SKM-1 (cell line): Measurements from ENCODE around the gene RANBP10.
"Not testable (repeated sequence)": the region's sequence is repeated elsewhere in the genome, so short reads cannot be mapped to it uniquely, and the experiment has no call there.

ENCODE experiments used
- DNase-seq: peaks from one replicate; lab custom pipeline; 2025; ENCODE audit not compliant: unreplicated experiment; lab: John Stamatoyannopoulos, UW

Gene RANBP10

DNA sequence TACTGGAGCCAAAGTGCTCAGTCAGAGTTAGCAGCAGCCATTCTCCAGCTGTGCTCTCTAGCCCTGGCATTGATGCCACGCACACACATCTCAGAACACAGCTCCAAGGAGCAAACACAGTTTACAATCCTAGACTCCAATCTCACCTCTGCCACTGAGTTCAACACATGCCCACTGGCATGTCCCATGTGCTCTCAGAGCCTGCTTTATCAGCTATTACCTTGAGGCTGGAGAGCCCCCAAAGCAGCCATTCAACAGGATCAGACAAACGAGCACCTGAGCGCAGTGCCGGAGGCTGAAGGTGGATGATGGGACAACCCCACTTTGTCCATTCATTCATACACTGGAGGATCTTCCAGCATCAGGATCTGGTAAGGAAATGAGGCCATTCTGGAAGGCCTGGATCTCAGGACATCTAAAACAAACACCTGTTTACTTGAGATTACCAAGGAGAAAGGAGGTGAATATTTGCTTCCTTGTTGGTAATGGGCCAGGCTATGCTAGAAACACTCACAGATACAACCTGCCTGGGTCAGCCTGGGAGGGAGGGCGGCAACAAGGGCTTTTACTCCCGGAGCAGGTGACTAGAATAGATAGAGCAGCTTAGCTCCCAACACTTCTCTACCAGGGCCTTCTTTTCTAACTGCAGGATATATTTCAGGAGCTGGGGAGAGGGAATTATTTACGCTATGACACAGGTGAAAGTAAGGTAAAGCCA, 25.4 kb downstream of the RANBP10 start:
- no peak for DNase-seq

DNA sequence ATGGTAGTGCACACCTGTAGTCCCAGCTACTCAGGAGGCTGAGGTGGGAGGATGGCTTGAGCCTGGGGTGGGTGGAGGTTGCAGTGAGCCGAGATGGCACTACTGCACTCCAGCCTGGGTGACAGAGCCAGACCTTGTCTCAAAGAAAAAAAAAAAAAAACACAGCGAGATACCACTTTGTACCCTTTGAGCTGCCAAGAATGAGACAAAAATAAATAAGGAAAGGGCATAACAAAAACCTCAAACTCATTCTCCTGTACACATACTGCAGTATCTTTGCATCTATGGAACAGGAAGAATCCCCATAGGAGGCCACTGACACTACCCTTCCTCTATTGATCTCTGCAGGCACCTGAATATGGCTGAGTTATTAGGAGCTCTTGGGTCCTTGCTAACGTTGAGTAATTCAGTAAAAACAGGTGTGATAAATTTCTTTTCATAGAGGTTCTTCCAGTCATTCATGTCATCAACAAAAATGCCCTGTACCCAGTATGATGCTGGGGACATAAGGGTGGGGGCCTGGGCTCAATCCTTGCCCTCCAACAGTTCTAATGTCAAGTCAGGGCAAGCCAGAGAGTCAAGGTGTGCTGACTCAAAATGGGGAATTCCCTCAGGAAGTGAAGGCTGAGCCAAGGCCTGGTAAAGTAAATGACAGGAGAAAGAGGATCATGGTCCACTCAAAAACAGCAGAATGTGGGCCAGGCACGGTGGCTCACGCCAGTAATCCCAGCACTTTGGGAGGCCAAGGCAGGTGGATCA, 26.9 kb downstream of the RANBP10 start:
- no peak for DNase-seq

DNA sequence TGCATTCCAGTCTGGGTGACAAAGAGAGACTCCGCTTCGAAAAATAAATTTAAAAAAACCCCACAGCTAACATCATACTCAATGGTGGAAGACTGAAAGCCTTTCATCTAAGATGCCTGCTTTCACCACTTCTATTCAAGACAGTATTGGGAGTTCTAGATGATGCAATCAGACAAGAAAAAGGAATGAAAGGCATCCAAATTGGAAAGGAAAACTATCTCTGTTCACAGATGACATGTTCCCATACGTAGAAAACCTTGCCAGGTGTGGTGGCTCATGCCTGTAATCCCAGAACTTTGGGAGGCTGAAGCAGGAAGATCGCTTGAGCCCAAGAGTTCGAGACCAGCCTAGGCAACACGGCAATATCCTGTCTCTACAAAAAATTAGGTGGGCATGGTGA, 31.1 kb downstream of the RANBP10 start:
- DNase-seq, result no peak

GRCh38 chr16:67774457-67774853, 31.9 kb downstream of the RANBP10 start:
- no peak for DNase-seq

- no peak for DNase-seq
Measured at GRCh38 chr16:67773569-67774456, 32.5 kb downstream of the RANBP10 start.

- DNase-seq, result no peak
Measured at GRCh38 chr16:67773099-67773498, 33.3 kb downstream of the RANBP10 start.

DNA sequence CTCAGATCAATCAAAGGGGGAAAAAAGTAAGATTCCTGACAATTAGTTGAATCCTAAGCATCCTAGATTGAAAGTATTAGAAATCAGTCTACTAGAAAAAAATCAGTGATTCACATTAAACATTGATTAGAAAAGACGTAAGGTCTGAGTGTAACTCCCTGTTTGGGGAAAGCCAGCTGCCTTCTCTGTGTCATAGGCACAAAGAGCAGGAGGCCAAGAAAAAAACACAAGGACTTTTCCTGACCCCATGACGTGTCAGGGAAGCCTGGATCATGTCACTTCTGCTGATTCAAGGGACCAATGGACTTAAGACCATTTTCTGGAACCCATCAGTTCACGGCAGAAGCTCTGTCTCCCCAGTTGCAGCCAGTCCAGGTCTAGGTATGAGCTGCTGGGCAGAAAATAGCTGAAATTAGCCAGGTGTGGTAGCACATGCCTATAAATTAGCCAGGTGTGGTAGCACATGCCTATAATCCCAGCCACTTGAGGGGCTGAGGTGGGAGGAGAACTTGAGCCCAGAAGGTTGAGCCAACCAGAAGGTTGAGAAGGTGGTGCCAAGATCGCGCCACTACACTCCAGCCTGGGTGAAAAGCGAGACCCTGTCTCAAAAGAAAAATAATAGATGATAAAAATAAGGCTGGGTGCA, 35.9 kb downstream of the RANBP10 start:
- DNase-seq, result no peak

- no peak for DNase-seq
Measured at GRCh38 chr16:67767953-67768352, 38.4 kb downstream of the RANBP10 start.

DNA sequence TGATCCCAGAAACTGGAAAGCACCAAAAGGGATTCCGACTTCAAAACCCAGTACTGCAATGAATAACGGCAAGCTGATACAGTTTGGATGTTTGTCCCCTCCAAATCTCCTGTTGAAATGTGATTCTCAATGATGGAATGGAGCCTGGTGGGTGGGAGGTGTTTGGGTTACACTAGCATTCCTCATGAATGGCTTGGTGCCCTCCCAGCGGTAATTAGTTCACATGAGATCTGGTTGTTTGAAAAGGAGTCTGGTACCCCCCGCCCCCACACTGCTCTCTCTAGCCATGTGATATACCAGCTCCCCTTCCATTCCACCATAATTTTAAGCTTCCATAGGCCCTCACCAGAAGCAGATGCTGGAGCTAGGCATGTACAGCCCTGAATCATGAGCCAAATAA, 40.1 kb downstream of the RANBP10 start:
- DNase-seq, result no peak

DNA sequence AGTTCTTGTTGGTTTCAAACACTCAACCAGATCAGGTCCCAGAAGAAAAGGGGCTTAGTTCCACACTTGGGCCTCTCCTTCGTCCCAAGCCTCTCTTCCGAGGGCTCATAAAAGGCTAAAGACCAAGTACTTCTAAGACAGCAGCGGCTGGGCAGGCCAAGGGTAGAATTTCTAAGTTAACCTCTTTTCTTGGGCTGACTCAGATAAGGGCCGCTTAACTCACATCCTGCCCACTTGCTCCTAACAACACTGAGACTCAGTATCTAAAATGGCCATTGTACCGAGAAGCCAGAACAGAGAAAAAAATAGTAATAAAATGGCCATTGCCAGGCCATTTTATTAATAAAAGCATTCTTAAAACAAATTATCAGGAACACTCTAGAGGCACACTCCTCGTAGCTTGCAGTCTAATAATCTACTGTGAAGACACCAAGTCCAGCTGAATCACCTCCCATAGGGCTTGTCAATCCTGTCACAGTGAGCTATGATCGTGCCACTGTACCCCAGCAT, 42.1 kb downstream of the RANBP10 start:
- no peak for DNase-seq

DNA sequence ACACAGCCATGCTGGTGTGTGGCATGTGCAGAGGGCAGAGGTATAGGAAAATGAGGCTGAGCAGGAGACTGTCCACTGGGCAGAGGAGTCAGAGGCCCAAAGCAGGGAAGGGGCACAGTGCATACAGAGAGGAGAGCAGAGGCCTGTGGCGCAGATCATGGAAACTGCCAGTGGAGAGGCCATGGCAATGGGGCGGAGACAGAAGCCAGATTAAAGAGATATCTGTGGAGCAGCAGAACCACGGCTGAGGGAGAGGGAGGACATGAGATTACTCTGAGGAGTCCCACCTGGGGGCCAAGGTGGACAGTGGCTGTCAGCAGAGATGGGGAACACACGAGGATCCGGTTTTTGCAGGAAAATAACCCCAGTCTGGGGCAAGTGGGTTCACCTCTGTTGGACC, 43.3 kb downstream of the RANBP10 start:
- no peak for DNase-seq

GRCh38 chr16:67762385-67762784, 44.0 kb downstream of the RANBP10 start:
- DNase-seq, result no peak

DNA sequence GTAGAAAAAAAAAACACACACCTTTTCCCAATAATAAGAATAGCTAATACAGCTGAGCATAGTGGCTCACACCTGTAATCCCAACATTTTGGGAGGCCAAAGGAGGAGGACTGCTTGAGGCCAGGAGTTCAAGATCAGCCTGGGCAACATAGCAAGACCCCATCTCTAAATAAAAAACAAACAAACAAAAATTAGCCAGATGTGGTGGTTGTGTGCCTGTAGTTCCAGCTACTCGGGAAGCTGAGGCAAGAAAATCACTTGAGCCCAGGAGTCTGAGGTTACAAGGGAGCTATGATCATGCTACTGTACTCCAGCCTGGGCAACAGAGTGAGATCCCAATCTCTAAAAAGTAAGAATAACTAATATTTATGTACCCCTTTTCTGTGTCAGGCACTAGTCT, 44.4 kb downstream of the RANBP10 start:
- DNase-seq, result no peak

- DNase-seq, result no peak
Measured at GRCh38 chr16:67760956-67761230, 45.5 kb downstream of the RANBP10 start.

DNA sequence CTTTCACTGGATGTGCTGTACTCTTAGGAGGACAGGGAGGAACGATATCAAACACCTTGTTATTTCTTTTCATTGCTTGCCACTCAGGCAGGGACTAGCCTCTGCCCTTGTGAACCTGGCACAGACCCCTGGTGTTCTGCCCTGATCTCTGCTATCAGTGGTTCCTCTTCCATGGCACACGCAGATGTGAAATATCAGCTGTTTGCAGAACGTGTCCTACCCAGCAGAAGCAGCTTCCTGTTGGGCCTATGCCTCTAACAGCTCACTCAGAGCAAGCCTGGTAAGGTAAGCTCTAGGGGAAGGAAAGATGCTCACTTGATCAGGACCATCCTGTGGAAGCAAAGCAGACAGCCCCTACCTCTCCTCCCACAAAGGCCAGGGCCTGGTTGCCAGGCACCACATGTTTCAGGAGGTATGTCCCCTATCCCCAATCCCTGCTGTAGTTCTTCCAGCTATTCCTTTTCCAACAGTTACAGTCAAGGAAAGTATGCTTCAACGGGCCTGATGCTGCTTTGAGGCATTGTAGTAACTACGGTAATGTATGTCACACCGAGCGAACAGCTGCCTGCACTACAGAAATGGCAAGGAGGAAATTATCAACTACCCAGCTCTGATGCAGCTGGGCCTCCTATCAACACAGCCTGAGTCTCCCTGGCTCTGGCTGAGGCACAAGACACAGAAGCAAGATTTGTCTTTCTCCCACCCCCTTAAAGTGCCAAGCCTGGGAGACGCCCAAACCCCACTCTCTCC, 46.0 kb downstream of the RANBP10 start:
- DNase-seq, result no peak

DNA sequence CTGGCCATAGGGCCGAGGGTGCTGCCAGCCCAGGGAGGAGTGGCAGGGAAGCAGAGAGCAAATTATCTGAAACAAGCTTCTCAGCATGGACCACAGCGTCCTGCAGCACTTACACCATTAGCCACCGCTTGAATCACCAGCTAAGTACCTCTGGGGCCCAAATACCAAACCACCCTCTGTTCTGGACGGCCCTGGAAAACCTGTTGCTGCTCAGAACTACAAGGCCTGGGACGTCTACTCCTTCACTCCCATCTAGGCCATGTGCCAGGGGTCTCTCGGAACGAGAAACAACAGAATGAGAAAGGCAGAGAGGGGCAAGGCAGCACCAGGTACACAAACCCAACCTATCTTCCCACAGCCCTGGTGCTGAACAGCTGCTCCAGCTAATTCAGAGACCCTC, 47.4 kb downstream of the RANBP10 start:
- DNase-seq, result no peak

- DNase-seq, result no peak
Measured at GRCh38 chr16:67758006-67758405, 48.4 kb downstream of the RANBP10 start.

- DNase-seq, result no peak
Measured at GRCh38 chr16:67752641-67753040, 53.7 kb downstream of the RANBP10 start.

DNA sequence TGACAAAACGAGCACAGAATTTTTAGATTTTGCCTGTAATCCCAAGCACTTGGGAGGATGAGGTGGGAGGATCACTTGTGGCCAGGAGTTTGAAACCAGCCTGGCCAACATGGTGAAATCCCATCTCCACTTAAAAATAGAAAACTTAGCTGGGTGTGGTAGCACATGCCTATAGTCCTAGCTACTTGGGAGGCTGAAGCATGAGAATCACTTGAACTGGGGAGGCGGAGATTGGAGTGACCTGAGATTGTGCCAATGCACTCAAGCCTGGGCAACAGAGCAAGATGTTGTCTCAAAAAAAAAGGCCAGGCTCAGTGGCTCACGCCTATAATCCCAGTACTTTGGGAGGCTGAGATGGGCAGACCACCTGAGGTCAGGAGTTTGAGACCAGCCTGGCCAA, 55.0 kb downstream of the RANBP10 start:
- DNase-seq, result not testable (repeated sequence)

GRCh38 chr16:67750466-67750865, 55.9 kb downstream of the RANBP10 start:
- DNase-seq, result no peak
